GM12878 (cell line): Measurements from ENCODE around the gene OCRL. TPM values are rescaled to one million over a fixed set of nuclear protein-coding genes. Genes with fewer than 3 reads are reported as not detected.

Experiments used
- ATAC-seq: fragments of 200-7000 bp; cut with Tn5 transposase; 3 replicates; pipeline ENCODE4 v1.9.1; 2020; ENCODE audit warnings: mild to moderate bottlenecking, moderate library complexity
- BruUV-seq: library from RNA; stranded (reverse); fragments of 400-500 nt; replicated peaks from 2 replicates; lab custom pipeline; 2021; lab: Mats Ljungman, UMichigan
- CTCF ChIA-PET: fragments of 300-600 bp; sonication (Branson Sonifier 250); formaldehyde crosslinking; extraction: SDS; loops from one replicate; lab custom pipeline; 2021; ENCODE audit warnings: inconsistent platforms; lab: Yijun Ruan, JAX
- POLR2A ChIA-PET: fragments of 350-600 bp; formaldehyde crosslinking; extraction: SDS; loops from one replicate; lab custom pipeline; 2021; ENCODE audit warnings: inconsistent platforms; lab: Charles Lee
- RAD21 ChIA-PET: fragments of 300-600 bp; sonication (Branson Sonifier 250); formaldehyde crosslinking; loops from one replicate; lab custom pipeline; 2023; ENCODE audit warnings: antibody characterized with exemption; ENCODE audit not compliant: unreplicated experiment; lab: Charles Lee
- SMC1A ChIA-PET: fragments of 300-600 bp; sonication (Branson Sonifier 250); formaldehyde crosslinking; loops from one replicate; lab custom pipeline; 2023; ENCODE audit not compliant: unreplicated experiment, uncharacterized antibody; lab: Charles Lee
- DNase-seq: peaks from one replicate; pipeline ENCODE4 v3.0.0-alpha.2; 2011; ENCODE audit warnings: low read depth, low spot score
- FAIRE-seq: peaks from 3 replicates; lab custom pipeline; 2011; peaks lifted over from hg19 to GRCh38; lab: Jason Lieb, UNC
- H2AFZ ChIP-seq: 2 replicates; pipeline ENCODE4 v1.6.0; 2011; ENCODE audit warnings: low read depth, low read length, control low read depth; ENCODE audit not compliant: control insufficient read depth
- H3K27ac ChIP-seq: 2 replicates; pipeline ENCODE4 v1.5.1; 2011; ENCODE audit warnings: control low read depth; ENCODE audit not compliant: control insufficient read depth, insufficient read depth
- H3K27me3 ChIP-seq, 2 experiments: replicated peaks in 1 of 2; 2 replicates each; pipeline versions ENCODE4 v1.6.0 to v1.6.1; 2011; ENCODE audit warnings: low read length in 1 of 2; ENCODE audit not compliant: control insufficient read depth in 2 of 2, insufficient read depth in 2 of 2
- H3K36me3 ChIP-seq, 2 experiments: 2 replicates each; pipeline ENCODE4 v1.5.1; 2011; ENCODE audit warnings: low read length in 1 of 2; ENCODE audit not compliant: control insufficient read depth in 2 of 2, insufficient read depth in 2 of 2
- H3K4me1 ChIP-seq: 2 replicates; pipeline ENCODE4 v1.6.1; 2011; ENCODE audit warnings: mild to moderate bottlenecking, low read length, moderate library complexity, mixed read lengths; ENCODE audit not compliant: control insufficient read depth, insufficient read depth
- H3K4me2 ChIP-seq: 2 replicates; pipeline ENCODE4 v1.6.0; 2011; ENCODE audit warnings: control low read depth; ENCODE audit not compliant: control insufficient read depth, insufficient read depth
- H3K4me3 ChIP-seq: fragments of 200-600 bp; sonication (generic); 2 replicates; pipeline ENCODE4 v1.5.1; 2016
- H3K79me2 ChIP-seq: 2 replicates; pipeline ENCODE4 v1.6.0; 2011; ENCODE audit warnings: low read length; ENCODE audit not compliant: control insufficient read depth, insufficient read depth
- H3K9ac ChIP-seq: 2 replicates; pipeline ENCODE4 v1.8.0; 2011; ENCODE audit warnings: low read length, control low read depth, mixed read lengths; ENCODE audit not compliant: control insufficient read depth, insufficient read depth
- H3K9me3 ChIP-seq: replicated peaks from 3 replicates; pipeline ENCODE4 v1.5.1; 2011; ENCODE audit warnings: mild to moderate bottlenecking, low read length; ENCODE audit not compliant: control insufficient read depth, insufficient read depth
- H4K20me1 ChIP-seq: 2 replicates; pipeline ENCODE4 v1.6.0; 2011; ENCODE audit not compliant: control insufficient read depth, insufficient read depth
- CBX5 ChIP-seq: sonication (generic); IDR thresholded peaks from 2 replicates; pipeline ENCODE4 v1.6.1; 2016; ENCODE audit warnings: low read depth, moderate library complexity, mild to moderate bottlenecking, inconsistent platforms
- CHD1 ChIP-seq: IDR thresholded peaks from 2 replicates; pipeline ENCODE4 v1.6.1; 2012; ENCODE audit warnings: low read depth, low read length, improper control_type of control experiment
- CREM ChIP-seq: IDR thresholded peaks from 2 replicates; pipeline ENCODE4 v1.6.1; 2014; ENCODE audit warnings: antibody characterized with exemption, low read depth
- EP300 ChIP-seq, 2 experiments: fragments of 150-350 bp in 1 of 2; IDR thresholded peaks; 2 replicates each; pipeline ENCODE4 v1.6.1; 2011 to 2012; ENCODE audit warnings: low read depth in 2 of 2, low read length in 2 of 2, borderline replicate concordance in 1 of 2, improper control_type of control experiment in 1 of 2, inconsistent platforms in 1 of 2; ENCODE audit not compliant: control insufficient read depth in 1 of 2
- EZH2 ChIP-seq: IDR thresholded peaks from 2 replicates; pipeline ENCODE4 v1.6.1; 2012; ENCODE audit warnings: low read depth, mild to moderate bottlenecking, control low read depth, inconsistent platforms, low read length, borderline replicate concordance; ENCODE audit not compliant: control insufficient read depth
- FOXK2 ChIP-seq: fragments of 450-650 bp; IDR thresholded peaks from 2 replicates; pipeline ENCODE4 v1.6.1; 2017; ENCODE audit warnings: mild to moderate bottlenecking, moderate library complexity
- HDAC6 ChIP-seq: fragments of 200-600 bp; sonication (generic); IDR thresholded peaks from one replicate; pipeline ENCODE4 v1.8.0; 2017; ENCODE audit warnings: antibody characterized with exemption; ENCODE audit not compliant: unreplicated experiment
- KAT2A ChIP-seq: conservative IDR thresholded peaks from 2 replicates; pipeline ENCODE4 v1.6.1; 2011; ENCODE audit warnings: low read depth, low read length; ENCODE audit not compliant: control insufficient read depth
- MTA2 ChIP-seq: fragments of 450-650 bp; IDR thresholded peaks from 2 replicates; pipeline ENCODE4 v1.6.1; 2016; ENCODE audit warnings: low read depth, mild to moderate bottlenecking, moderate library complexity
- MYC ChIP-seq: IDR thresholded peaks from 2 replicates; pipeline ENCODE4 v1.6.1; 2011; ENCODE audit warnings: mild to moderate bottlenecking, low read length, moderate library complexity, inconsistent platforms; ENCODE audit not compliant: insufficient read depth, insufficient replicate concordance, insufficient read length, severe bottlenecking
- NBN ChIP-seq: fragments of 450-650 bp; IDR thresholded peaks from 2 replicates; pipeline ENCODE4 v1.6.1; 2016
- POLR2AphosphoS5 ChIP-seq: IDR thresholded peaks from 2 replicates; pipeline ENCODE4 v1.6.1; 2011; ENCODE audit warnings: mild to moderate bottlenecking, low read length, inconsistent platforms
- RAD51 ChIP-seq: fragments of 450-650 bp; IDR thresholded peaks from 2 replicates; pipeline ENCODE4 v1.6.1; 2016; ENCODE audit warnings: moderate library complexity, mild to moderate bottlenecking, inconsistent platforms
- SIX5 ChIP-seq: IDR thresholded peaks from 2 replicates; pipeline ENCODE4 v1.6.1; 2011; ENCODE audit warnings: mild to moderate bottlenecking, low read depth, low read length, moderate library complexity; ENCODE audit not compliant: severe bottlenecking
- SP1 ChIP-seq: IDR thresholded peaks from one replicate; pipeline ENCODE4 v1.6.1; 2011; ENCODE audit warnings: low read depth, low read length
- SUPT20H ChIP-seq: IDR thresholded peaks from 2 replicates; pipeline ENCODE4 v1.6.1; 2011; ENCODE audit warnings: low read depth, mild to moderate bottlenecking, low read length, moderate library complexity, borderline replicate concordance; ENCODE audit not compliant: control insufficient read depth
- YY1 ChIP-seq: IDR thresholded peaks from 2 replicates; pipeline ENCODE4 v1.6.1; 2011; ENCODE audit warnings: low read depth, mild to moderate bottlenecking, low read length
- WGBS: methylation state at CpG from one replicate; pipeline ENCODE4 v1.1.6; 2016; ENCODE audit warnings: low lambda C conversion rate; ENCODE audit not compliant: insufficient replicate concordance, insufficient coverage; ENCODE audit errors: missing lambda C conversion rate; 5-methylcytosine and 5-hydroxymethylcytosine counted together
- in situ Hi-C: fragments of 300-500 bp; cut with MboI; formaldehyde crosslinking; loops from 9 replicates; pipeline ENCODE4 v1.14.3; 2018; ENCODE audit warnings: mixed read lengths
- intact Hi-C: fragments of 100-400 bp; cut with micrococcal nuclease; formaldehyde crosslinking; loops from one replicate; pipeline ENCODE4 v1.14.2; 2022; ENCODE audit not compliant: unreplicated experiment
- polyA plus RNA-seq, 11 experiments: library from polyadenylated mRNA; depleted of rRNA in 4 of 11; unstranded in 6 of 11; stranded (reverse) in 5 of 11; fragments of >200 nt; fragmentation: Nextera tagmentation in 4 of 11; fragmentation: Illumina TruSeq in 1 of 11; extraction: Ambion mirVana in 4 of 11; extraction: Trizol in 1 of 11; gene quantifications; 1 replicate in 1 of 11; 2 replicates in 10 of 11; pipeline versions ENCODE4 v1.2.1 to v1.2.3, GENCODE V29; 2011 to 2016; ENCODE audit warnings: inconsistent platforms in 2 of 11, missing spikeins in 2 of 11, low read depth in 1 of 11
- total RNA-seq, 4 experiments: library from RNA; depleted of rRNA in 3 of 4; stranded (reverse); fragments of >200 nt in 3 of 4; fragmentation: Illumina TruSeq in 1 of 4; extraction: Trizol in 1 of 4; gene quantifications; 2 replicates each; pipeline versions ENCODE4 v1.2.1 to v1.2.3, GENCODE V29; 2013 to 2021
- TF ChIP-seq, protein P1 (sequence below): fragments of 150-350 bp; IDR thresholded peaks from 2 replicates; pipeline ENCODE4 v1.6.1; 2014; ENCODE audit warnings: mild to moderate bottlenecking, low read depth, low read length
- TF ChIP-seq, protein P2 (sequence below): fragments of 150-350 bp; IDR thresholded peaks from 2 replicates; pipeline ENCODE4 v1.6.1; 2016; ENCODE audit warnings: low read depth, low read length

The OCRL gene
- total and polyA plus RNA-seq, 10 of the 15 experiments (the other 5 are each of a cell fraction or from before 2014, with no cell fraction given): 0.53 to 4.4 (median 2.3) TPM

DNA sequence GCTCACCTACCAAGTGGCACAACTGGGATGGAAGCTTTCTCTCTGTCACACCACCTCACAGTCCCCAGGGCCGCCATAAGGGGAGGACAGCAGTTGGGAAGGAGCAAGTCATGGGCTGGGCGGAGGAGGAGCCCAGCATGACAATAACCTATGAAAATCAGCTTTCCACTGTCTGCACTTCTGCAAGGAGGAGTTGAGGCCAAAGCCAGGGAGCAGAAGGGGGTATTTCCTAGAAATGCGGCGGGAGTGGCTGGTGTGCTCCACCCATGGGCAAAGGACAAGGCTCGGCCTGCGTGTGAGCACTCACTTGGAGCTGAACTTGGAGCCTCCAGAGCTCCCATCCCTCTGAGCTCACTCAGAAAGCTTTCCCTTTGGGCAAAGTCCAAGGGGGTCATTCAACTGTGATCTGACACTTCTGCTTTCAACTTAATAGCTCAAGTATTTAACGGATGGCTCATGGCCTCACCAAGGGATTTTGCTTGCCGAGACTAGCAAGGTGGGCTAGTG, 96.2 kb downstream of the OCRL start:
- TF ChIP-seq, protein P1, sequence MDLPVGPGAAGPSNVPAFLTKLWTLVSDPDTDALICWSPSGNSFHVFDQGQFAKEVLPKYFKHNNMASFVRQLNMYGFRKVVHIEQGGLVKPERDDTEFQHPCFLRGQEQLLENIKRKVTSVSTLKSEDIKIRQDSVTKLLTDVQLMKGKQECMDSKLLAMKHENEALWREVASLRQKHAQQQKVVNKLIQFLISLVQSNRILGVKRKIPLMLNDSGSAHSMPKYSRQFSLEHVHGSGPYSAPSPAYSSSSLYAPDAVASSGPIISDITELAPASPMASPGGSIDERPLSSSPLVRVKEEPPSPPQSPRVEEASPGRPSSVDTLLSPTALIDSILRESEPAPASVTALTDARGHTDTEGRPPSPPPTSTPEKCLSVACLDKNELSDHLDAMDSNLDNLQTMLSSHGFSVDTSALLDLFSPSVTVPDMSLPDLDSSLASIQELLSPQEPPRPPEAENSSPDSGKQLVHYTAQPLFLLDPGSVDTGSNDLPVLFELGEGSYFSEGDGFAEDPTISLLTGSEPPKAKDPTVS: no peak
- TF ChIP-seq EZH2 (no peak), YY1 (no peak), POLR2AphosphoS5 (no peak), CBX5 (no peak), RAD51 (no peak), NBN (no peak), KAT2A (no peak), EP300 (IDR thresholded peaks at IDR 0.05; ENCODE audit: borderline replicate concordance in 1 of 2, control insufficient read depth in 1 of 2, low read depth in 2 of 2, low read length in 2 of 2) (no peak), SIX5 (no peak), SP1 (no peak), MYC (no peak), SUPT20H (no peak), HDAC6 (no peak), FOXK2 (no peak), CREM (no peak), MTA2 (no peak), CHD1 (no peak)
- TF ChIP-seq, protein P2, sequence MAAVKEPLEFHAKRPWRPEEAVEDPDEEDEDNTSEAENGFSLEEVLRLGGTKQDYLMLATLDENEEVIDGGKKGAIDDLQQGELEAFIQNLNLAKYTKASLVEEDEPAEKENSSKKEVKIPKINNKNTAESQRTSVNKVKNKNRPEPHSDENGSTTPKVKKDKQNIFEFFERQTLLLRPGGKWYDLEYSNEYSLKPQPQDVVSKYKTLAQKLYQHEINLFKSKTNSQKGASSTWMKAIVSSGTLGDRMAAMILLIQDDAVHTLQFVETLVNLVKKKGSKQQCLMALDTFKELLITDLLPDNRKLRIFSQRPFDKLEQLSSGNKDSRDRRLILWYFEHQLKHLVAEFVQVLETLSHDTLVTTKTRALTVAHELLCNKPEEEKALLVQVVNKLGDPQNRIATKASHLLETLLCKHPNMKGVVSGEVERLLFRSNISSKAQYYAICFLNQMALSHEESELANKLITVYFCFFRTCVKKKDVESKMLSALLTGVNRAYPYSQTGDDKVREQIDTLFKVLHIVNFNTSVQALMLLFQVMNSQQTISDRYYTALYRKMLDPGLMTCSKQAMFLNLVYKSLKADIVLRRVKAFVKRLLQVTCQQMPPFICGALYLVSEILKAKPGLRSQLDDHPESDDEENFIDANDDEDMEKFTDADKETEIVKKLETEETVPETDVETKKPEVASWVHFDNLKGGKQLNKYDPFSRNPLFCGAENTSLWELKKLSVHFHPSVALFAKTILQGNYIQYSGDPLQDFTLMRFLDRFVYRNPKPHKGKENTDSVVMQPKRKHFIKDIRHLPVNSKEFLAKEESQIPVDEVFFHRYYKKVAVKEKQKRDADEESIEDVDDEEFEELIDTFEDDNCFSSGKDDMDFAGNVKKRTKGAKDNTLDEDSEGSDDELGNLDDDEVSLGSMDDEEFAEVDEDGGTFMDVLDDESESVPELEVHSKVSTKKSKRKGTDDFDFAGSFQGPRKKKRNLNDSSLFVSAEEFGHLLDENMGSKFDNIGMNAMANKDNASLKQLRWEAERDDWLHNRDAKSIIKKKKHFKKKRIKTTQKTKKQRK: no peak
- TF ChIP-seq, all 136 proteins: peak for 0
- Histone ChIP-seq H2AFZ (no peak overlapping the region), H3K27ac (no peak overlapping the region), H3K9ac (no peak overlapping the region), H3K4me2 (no peak overlapping the region), H3K27me3 (no peaks in the 10 kb centered on the region; a peak in 2 of 4 replicates), H3K4me1 (no peaks in the 10 kb centered on the region), H3K79me2 (no peaks in the 10 kb centered on the region), H3K36me3 (no peaks in the 10 kb centered on the region), H3K9me3 (peaks cover under 1% of the 10 kb centered on the region; the same call in 1 of the 3 replicates), H4K20me1 (no peaks in the 10 kb centered on the region), H3K4me3 (no peak overlapping the region)
- in situ Hi-C loops (no loop called here), intact Hi-C loops (no loop called here)
- 24% methylated on average over 8 of the region's 8 CpGs for WGBS
- ChIA-PET SMC1A (interaction anchor here (0.9 to 5.2 kb wide), 12 partner anchors 8 to 403 kb away, joined by 3 to 28 read pairs (median 4); partner anchors contain the start of gene UTP14A), RAD21 (interaction anchor here (0.6 to 2.2 kb wide), 9 partner anchors 9 to 424 kb away, joined by 3 to 18 read pairs (median 4); no protein-coding TSS in a partner anchor), CTCF (interaction anchor here (0.5 to 7.9 kb wide), 18 partner anchors 9 to 775 kb away, joined by 3 to 74 read pairs (median 6); no protein-coding TSS in a partner anchor), POLR2A (interaction anchor here (0.6 to 1.0 kb wide), 3 partner anchors 27 to 573 kb away, joined by 3 to 5 read pairs (median 4); no protein-coding TSS in a partner anchor)
- no peak for FAIRE-seq
- no peak for DNase-seq
- BruUV-seq: no TSS peak
- ATAC-seq: no peak
